Measurements from ENCODE around the gene DMRTB1.

Gene DMRTB1

GRCh38 chr1:53414632-53415031 lies 44.6 kb upstream of the DMRTB1 start (continued):
- no peak for TF ChIP-seq KLF8 (tag by site-specific recombination; IDR thresholded peaks at IDR 0.05)

GRCh38 chr1:53415432-53415831 lies 43.8 kb upstream of the DMRTB1 start:
- H3K4me1 ChIP-seq (ENCODE audit: control insufficient read depth, insufficient read depth, low read length): peaks cover 5% of the 10 kb centered on the region; the same call in 1 of the 2 replicates
- no peaks in the 10 kb centered on the region for H3K36me3 ChIP-seq (ENCODE audit: control insufficient read depth in 2 of 2, insufficient read depth in 1 of 2, low read length in 2 of 2)
- H3K4me3 ChIP-seq (ENCODE audit: low read depth, low read length): no peak overlapping the region
- no peak for TF ChIP-seq ZNF140 (tag by site-specific recombination; IDR thresholded peaks at IDR 0.05)
- no peak for TF ChIP-seq ZNF76 (tag by site-specific recombination; IDR thresholded peaks at IDR 0.05; ENCODE audit: borderline replicate concordance, low read depth)
- TF ChIP-seq ZNF311 (tag by site-specific recombination; IDR thresholded peaks at IDR 0.05; ENCODE audit: borderline replicate concordance): no peak
- no peak for TF ChIP-seq OSR2 (tag by site-specific recombination; IDR thresholded peaks at IDR 0.05)
- no peaks in the 10 kb centered on the region for H3K9me3 ChIP-seq (ENCODE audit: control insufficient read depth, insufficient read depth, low read depth, low read length)
- ChIA-PET CTCF (no interaction called here), POLR2A (no interaction called here)
- H3K27ac ChIP-seq (ENCODE audit: extremely low read depth, low read depth, low read length): no peak overlapping the region

GRCh38 chr1:53416269-53416813 lies 42.9 kb upstream of the DMRTB1 start:
- Histone ChIP-seq H3K27ac (ENCODE audit: extremely low read depth, low read depth, low read length) (no peak overlapping the region), H3K4me3 (ENCODE audit: low read depth, low read length) (no peak overlapping the region), H3K36me3 (ENCODE audit: control insufficient read depth in 2 of 2, insufficient read depth in 1 of 2, low read length in 2 of 2) (no peaks in the 10 kb centered on the region), H3K4me1 (ENCODE audit: control insufficient read depth, insufficient read depth, low read length) (peaks cover 5% of the 10 kb centered on the region; the same call in 1 of the 2 replicates), H3K9me3 (ENCODE audit: control insufficient read depth, insufficient read depth, low read depth, low read length) (no peaks in the 10 kb centered on the region)
- CTCF ChIA-PET: no interaction called here
- TF ChIP-seq ZNF266 (tag by site-specific recombination; IDR thresholded peaks at IDR 0.05; ENCODE audit: low read depth): no peak
- TF ChIP-seq YY1 (tag by site-specific recombination; IDR thresholded peaks at IDR 0.05): no peak
- TF ChIP-seq ZNF10 (tag by site-specific recombination; IDR thresholded peaks at IDR 0.05): no peak
- TF ChIP-seq ZFP69B (tag by site-specific recombination; IDR thresholded peaks at IDR 0.05): no peak
- no peak for TF ChIP-seq ZNF37A (tag by site-specific recombination; IDR thresholded peaks at IDR 0.05)
- POLR2A ChIA-PET: no interaction called here

- ChIA-PET CTCF (interaction anchor here (0.6 kb wide), 2 partner anchors 319 to 1356 kb away, joined by 3 read pairs; no protein-coding TSS in a partner anchor), POLR2A (no interaction called here)
- Histone ChIP-seq H3K36me3 (ENCODE audit: control insufficient read depth in 2 of 2, insufficient read depth in 1 of 2, low read length in 2 of 2) (no peaks in the 10 kb centered on the region), H3K4me3 (ENCODE audit: low read depth, low read length) (no peak overlapping the region), H3K9me3 (ENCODE audit: control insufficient read depth, insufficient read depth, low read depth, low read length) (no peaks in the 10 kb centered on the region), H3K4me1 (ENCODE audit: control insufficient read depth, insufficient read depth, low read length) (peaks cover 5% of the 10 kb centered on the region; the same call in 1 of the 2 replicates), H3K27ac (ENCODE audit: extremely low read depth, low read depth, low read length) (no peak overlapping the region)
- no peak for TF ChIP-seq ZNF473 (tag by site-specific recombination; IDR thresholded peaks at IDR 0.05)
- TF ChIP-seq ZFHX2 (tag by site-specific recombination; conservative IDR thresholded peaks at IDR 0.05): peak; percentile 54
- no peak for TF ChIP-seq ZNF624 (tag by site-specific recombination; IDR thresholded peaks at IDR 0.05)
- peak; percentile 55 for TF ChIP-seq EGR2 (tag by site-specific recombination; IDR thresholded peaks at IDR 0.05; ENCODE audit: low read depth)
- TF ChIP-seq ZNF157 (tag by site-specific recombination; IDR thresholded peaks at IDR 0.05): no peak
- TF ChIP-seq ZIC2 (tag by site-specific recombination; IDR thresholded peaks at IDR 0.05): peak; percentile 29; the same call in 1 of the 2 replicates
These were observed 42.1 kb upstream of the DMRTB1 start for GRCh38 chr1:53417074-53417511.

GRCh38 chr1:53419034-53419433 lies 40.2 kb upstream of the DMRTB1 start:
- TF ChIP-seq ZFP3 (tag by site-specific recombination; IDR thresholded peaks at IDR 0.05; ENCODE audit: low read depth): no peak
- no peak for TF ChIP-seq ZNF747 (tag by site-specific recombination; IDR thresholded peaks at IDR 0.05)
- TF ChIP-seq ZBTB1 (tag by site-specific recombination; IDR thresholded peaks at IDR 0.05): no peak
- no peak for TF ChIP-seq MYNN (tag by site-specific recombination; IDR thresholded peaks at IDR 0.05; ENCODE audit: borderline replicate concordance)
- POLR2A ChIA-PET: no interaction called here
- H3K27ac ChIP-seq (ENCODE audit: extremely low read depth, low read depth, low read length): no peak overlapping the region
- CTCF ChIA-PET: no interaction called here
- no peak overlapping the region for H3K4me3 ChIP-seq (ENCODE audit: low read depth, low read length)
- H3K9me3 ChIP-seq (ENCODE audit: control insufficient read depth, insufficient read depth, low read depth, low read length): no peaks in the 10 kb centered on the region
- H3K4me1 ChIP-seq (ENCODE audit: control insufficient read depth, insufficient read depth, low read length): no peaks in the 10 kb centered on the region
- H3K36me3 ChIP-seq (ENCODE audit: control insufficient read depth in 2 of 2, insufficient read depth in 1 of 2, low read length in 2 of 2): no peaks in the 10 kb centered on the region
